Left kidney (tissue), 2 donors: Measurements from ENCODE around the gene VEPH1. TPM values are rescaled to one million over a fixed set of nuclear protein-coding genes. Genes with fewer than 3 reads are reported as not detected.

Source experiments
- DNase-seq: peaks from one replicate; pipeline ENCODE4 v3.0.0-alpha.2; 2013
- polyA plus RNA-seq: library from polyadenylated mRNA; unstranded; fragments of 120-200 nt; gene quantifications from one replicate; pipeline ENCODE4 v1.2.1, GENCODE V29; 2013; ENCODE audit not compliant: insufficient read length

The VEPH1 gene
- polyA plus RNA-seq, 1 donor, result 56.0 TPM

DNA sequence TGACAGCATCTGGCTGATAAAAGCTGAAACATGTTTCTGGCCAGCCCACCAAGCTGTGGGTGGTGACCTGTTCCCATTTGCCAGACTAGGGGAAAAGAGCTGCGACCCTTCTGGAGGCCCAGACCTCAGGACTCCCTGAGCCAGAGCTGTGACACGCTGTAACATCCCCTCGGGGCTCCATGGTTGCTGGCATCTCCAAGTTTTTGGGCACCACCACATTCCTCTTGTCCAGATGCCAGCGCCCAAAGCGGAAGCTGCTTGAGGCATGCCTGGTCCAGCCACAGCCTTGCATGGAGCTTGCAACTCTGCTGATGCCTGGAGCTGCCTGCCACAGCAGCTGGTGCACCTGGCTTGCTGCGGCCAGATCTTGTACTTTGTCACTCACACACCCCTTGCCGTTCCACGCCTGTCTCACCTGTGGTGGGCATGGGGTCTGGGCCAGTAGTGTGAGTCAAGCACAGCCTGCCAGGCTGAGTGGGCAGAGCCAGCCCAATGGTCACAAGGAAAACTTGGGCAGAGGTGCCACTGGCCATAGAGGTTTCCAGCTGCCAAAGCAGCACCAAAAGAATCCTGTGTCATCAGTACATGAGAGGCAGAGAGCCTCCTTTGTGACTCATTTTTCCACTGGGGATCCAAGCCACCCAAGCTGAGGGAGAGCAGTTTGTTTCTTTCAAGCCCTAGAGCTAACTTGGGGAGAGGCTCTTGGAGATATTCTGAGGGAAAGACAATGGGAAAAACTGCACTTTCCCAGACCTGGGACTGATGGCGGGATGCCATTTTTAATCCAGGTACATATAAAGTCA is 112.3 kb downstream of the VEPH1 start:
- DNase-seq, result no peak

- no peak for DNase-seq
Measured at GRCh38 chr3:157388976-157389375, 114.2 kb downstream of the VEPH1 start.

DNA sequence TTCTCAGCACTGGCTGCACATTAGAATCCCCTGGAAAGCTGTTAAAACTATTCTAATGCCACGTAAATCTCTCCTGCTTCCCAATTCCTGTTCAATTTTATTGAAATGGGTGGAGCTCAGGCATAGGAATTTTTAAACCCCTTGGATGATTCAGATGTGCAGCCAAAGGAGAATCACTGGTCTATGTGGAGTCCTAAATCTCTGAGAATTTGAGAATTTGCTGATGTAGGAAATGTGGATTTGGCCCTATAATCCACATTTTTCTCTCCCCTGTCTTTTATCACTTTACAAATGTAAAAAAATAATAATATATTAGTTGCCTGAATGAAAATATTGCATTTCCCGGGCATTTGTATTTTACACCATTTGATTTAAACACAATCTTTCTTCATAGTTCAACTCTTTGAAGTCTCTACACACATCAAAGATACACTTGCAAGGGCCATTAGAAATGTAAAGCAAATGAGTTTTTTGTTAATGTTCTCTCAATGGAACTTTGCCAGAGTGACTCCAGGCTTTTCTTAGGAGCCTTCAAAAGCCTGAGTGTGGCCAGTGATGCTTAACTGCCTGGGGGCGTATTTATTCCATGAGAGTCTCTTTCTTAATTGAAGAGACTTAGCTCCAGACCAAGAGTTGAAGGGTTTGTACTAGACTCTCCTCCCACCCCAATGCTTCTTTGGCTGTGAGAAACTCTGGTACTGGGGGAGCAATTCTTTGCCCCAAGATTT is 115.3 kb downstream of the VEPH1 start:
- DNase-seq, result peak; percentile 56

DNA sequence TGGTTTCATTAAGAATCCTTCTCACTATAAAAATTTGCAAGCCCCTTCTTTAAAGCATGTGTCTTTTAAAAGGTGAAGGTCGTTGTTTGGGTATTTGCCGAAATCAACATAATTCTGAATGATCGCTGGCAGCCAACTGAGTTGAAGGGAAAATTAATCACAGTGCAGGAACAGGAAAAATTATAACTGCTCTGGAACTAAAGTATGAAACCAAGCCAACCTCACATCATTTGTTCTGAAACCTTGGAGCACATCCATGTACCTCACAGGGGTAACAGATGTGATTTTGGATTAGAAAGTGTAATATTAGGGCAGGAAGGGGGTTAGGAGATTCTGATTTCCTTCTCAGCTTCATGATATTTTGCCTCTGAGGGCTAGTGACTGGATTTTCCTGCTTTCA is 118.7 kb downstream of the VEPH1 start:
- no peak for DNase-seq

DNA sequence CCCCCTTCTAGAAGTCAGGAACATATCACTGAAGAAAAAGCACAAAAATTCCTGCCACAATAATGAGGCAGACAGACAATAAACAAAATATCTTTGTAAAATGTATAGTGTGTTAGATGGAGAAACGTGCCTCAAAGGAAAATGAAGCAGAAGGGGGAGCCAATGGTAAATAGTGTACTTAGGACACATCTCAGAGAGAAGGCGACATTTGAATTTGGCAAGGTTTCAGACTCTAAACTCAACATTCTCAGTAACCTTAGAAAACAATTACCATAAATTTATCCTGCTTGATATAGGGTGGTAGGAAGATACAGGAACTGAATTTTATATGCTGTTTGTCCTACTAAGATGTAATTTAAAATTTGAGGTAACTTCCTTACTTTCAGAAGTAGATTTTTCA is 119.2 kb downstream of the VEPH1 start:
- no peak for DNase-seq

DNA sequence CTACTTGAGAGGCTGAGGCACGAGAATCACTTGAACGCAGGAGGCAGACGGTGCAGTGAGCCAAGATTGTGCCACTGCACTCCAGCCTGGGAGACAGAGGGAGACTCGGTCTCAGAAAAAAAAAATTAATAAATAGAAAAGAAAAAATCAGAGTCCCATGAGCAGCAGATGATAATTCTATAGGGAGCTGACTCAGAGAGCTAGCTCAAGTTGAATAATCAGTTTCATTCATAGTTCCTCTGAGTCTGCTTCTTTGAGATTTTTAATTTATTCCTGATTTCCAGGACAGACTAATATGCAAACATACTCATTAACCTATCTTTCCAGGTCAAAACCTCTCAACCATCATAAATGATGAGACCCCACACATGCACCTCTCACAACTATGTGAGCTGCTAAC is 121.6 kb downstream of the VEPH1 start:
- DNase-seq, result no peak

GRCh38 chr3:157379525-157380140 is 123.6 kb downstream of the VEPH1 start:
- no peak for DNase-seq

DNA sequence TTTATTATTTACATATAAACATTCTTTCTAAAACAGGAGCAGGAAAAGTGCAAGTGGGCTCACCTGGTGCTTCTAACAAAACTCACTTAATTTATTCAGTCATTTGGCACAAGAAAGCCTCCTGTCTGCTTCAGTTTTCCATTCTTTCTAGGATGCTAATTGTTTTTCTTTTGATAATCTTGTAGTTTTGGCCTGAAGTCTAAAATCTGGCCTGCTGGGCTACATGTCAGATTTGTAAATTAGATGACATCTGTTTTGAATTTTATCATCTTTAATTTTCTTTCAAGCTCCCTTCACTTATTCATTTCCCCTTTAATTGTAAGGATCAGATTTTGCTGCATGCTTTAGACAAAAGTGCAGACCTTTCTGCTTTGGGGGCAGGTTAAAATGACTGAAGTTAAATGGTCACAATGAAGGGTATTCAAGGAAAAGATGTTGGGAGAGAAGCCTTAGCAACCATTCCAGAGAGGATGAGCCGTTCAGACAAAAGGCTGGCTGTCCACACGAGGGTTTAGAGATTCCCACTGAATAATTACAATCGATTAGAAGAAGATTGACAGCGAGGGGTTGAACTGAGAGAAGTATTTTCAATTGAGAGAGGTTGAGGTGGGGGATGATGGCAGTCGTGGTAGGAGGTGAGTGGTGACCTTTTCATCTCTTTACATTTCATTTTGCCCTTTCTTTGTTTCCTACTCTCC is 126.5 kb downstream of the VEPH1 start:
- DNase-seq, result no peak

DNA sequence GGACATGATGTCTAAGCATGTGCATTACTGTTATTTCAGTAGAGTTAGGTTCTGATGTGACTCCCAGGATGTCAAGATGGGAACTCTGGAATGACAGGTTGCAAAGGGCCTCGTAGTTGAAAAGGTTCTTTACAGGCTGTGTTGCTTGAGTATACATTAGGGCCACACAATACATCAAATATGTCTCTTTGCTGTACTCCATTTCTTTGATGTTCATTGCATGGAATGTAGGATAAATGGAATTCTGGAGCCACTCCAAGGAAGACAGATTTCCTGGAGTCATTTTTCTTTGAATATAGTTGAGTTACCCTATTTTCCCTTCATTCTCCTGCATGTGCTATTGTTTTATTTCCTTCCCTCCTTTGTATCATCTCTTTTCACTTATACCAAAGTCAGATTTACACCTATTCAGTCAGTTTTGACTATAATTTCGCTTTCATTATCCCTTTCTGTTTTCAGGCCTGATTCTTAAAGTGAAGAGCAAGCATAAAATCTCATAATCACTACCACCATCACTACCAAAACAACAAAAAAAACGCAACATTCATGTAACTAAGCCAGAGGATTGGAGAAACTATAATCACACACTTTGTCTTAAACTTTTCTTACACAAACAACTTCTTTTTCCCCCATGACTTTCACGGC is 127.8 kb downstream of the VEPH1 start:
- DNase-seq, result no peak

GRCh38 chr3:157374933-157375332 is 128.3 kb downstream of the VEPH1 start:
- DNase-seq, result no peak

- no peak for DNase-seq
Measured at GRCh38 chr3:157373783-157374182, 129.4 kb downstream of the VEPH1 start.

DNA sequence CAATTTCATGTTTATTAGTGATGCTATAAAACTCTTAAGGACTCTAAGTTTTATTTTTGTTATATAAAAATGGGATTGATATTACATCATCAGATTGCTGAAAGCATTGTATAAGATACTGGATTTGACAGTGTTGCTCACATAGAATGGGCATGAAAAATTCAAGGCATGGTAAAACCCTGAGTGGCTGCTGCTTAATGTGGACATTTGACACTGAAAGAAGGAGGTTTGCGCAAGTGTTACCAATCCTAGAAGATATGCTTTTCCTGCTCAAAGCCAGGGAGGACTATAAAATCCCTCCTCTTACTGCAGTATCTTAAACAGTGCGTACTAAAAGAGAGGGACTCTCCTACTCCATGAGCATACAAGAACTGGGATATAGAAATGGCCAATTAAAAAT is 132.3 kb downstream of the VEPH1 start:
- no peak for DNase-seq

GRCh38 chr3:157369727-157370421 is 133.3 kb downstream of the VEPH1 start:
- DNase-seq, result no peak

DNA sequence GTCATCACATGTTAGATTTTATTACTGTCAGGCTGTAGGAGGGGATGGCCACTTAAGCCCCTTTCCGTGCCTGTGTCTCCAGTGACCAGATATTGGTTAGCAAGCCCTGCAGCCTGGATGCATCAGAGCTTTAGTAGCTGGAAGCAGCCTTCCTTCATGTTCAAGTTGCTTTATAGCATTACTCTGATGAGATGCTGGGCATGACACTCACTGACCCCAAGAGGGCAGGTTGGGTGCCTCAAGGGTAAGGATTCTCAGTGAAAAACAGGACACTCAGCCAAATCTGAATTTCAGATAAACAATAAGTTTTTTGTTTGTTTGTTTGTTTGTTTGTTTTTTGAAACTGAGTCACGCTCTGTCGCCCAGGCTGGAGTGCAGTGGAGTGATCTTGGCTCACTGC is 135.0 kb downstream of the VEPH1 start:
- DNase-seq, result no peak

GRCh38 chr3:157363393-157363792 is 139.8 kb downstream of the VEPH1 start:
- no peak for DNase-seq

DNA sequence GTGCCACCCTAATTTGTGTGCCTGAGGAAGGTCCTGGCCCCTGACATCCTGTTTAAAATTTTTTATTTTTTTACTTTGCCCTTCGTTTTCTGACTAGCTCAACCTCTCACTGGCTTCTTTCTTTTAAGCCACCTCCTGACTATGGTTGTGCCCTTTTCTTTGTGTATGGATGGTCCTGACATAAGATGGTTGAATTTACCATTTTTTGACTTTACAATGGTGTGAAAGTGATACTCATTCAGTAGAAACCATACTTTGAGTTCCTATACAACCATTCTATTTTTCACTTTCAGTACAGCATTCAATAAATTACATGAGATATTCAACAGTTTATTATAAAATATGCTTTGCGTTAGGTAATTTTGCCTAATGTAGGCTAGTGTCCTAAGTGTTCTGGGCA is 140.9 kb downstream of the VEPH1 start:
- no peak for DNase-seq

GRCh38 chr3:157360044-157360443 is 143.2 kb downstream of the VEPH1 start:
- DNase-seq, result no peak

DNA sequence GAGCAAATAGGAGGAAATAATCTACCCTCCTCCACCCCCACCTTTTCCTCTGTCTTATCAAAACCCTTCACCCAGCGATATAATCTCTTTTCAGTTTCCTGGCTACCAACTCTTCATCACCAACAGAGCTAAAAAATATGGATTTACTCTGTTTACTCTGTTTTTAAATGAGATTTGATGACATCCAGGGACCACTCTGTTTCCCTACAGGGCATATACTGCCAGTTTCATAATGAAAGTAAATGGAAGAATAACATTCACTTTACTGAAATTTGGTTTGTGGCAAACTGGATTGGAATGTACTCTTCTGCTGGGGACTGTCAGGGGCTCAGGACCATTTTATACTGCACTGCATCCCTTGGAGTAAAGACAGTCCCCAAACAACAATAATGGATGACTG is 146.7 kb downstream of the VEPH1 start:
- DNase-seq, result no peak

GRCh38 chr3:157355276-157355675 is 147.9 kb downstream of the VEPH1 start:
- DNase-seq, result no peak

- no peak for DNase-seq
Measured at GRCh38 chr3:157354722-157355121, 148.5 kb downstream of the VEPH1 start.

- DNase-seq, result no peak
Measured at GRCh38 chr3:157354254-157354653, 149.0 kb downstream of the VEPH1 start.

- no peak for DNase-seq
Measured at GRCh38 chr3:157353652-157354051, 149.6 kb downstream of the VEPH1 start.
